Skin epidermis (tissue), 12 donors: ENCODE results near the gene CEMIP2.

Source experiments
- H3K27ac ChIP-seq, 21 experiments: fragments of 200-600 bp; sonication (generic) in 11 of 21; one replicate each; pipeline ENCODE4 v1.5.0; 2020; ENCODE audit warnings: mild to moderate bottlenecking in 3 of 21, inconsistent platforms in 2 of 21, moderate library complexity in 2 of 21
- H3K4me3 ChIP-seq, 7 experiments: fragments of 200-600 bp; sonication (generic) in 2 of 7; one replicate each; pipeline ENCODE4 v1.5.0; 2020; ENCODE audit warnings: inconsistent platforms in 2 of 7, mild to moderate bottlenecking in 2 of 7, moderate library complexity in 1 of 7

Gene CEMIP2

DNA sequence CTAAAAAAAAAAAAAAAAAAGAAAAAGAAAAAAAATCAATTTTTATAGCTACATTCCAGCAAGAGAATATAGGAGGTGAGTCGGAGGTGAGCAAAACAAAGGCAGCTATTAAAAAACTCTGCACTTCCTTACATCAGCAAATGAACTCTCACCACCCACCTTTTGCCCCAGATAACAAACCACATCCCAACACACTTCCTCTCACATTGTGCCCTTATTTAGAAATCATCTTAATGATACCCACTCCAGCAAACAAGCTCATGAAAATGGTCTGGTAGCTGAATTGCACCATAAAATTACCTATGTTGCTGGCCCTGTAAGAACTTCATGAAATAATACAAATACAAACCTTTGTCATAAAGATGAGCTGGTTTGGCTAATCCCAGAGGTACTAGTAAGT, 82.9 kb downstream of the CEMIP2 start:
- Histone ChIP-seq H3K27ac (peak overlapping the region in 2 of 21 experiments; percentile 7 to 37), H3K4me3 (no peak overlapping the region)

GRCh38 chr9:71684566-71684965, 83.7 kb downstream of the CEMIP2 start:
- H3K27ac ChIP-seq: peak overlapping the region in 5 of 21 experiments; percentile 1 to 49 (median 17)
- no peak overlapping the region for H3K4me3 ChIP-seq

- Histone ChIP-seq H3K27ac (peak overlapping the region in 2 of 21 experiments; percentile 17 to 49), H3K4me3 (no peak overlapping the region)
Measured at GRCh38 chr9:71683598-71684235, 84.6 kb downstream of the CEMIP2 start.

GRCh38 chr9:71681708-71682272, 86.5 kb downstream of the CEMIP2 start:
- Histone ChIP-seq H3K27ac (peak overlapping the region in 8 of 21 experiments; percentile 4 to 77 (median 30)), H3K4me3 (no peak overlapping the region)

- Histone ChIP-seq H3K4me3 (no peak overlapping the region), H3K27ac (peak overlapping the region in 9 of 21 experiments; percentile 10 to 77 (median 26))
Measured at GRCh38 chr9:71681104-71681707, 87.1 kb downstream of the CEMIP2 start.

GRCh38 chr9:71680189-71680980, 87.9 kb downstream of the CEMIP2 start:
- Histone ChIP-seq H3K27ac (peak overlapping the region in 8 of 21 experiments; percentile 7 to 77 (median 25)), H3K4me3 (no peak overlapping the region)

DNA sequence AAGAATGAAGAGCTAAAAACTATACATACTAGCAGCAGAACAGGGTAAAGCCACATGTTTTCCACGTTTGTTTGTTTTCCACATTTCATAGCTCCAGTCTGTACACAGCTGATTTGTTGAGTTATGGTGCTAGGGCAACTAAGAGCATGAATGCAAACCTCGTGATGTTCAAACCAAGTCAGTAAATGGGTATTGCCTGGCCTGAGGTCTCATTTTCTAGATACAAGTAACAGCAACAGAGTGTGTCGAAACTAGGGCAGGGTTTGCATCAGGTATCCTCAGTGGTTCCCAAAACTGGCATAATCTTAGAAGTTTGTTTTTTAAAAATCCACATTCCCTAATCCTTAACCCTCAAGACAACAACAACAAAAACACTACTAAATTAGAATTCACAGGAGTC, 89.3 kb downstream of the CEMIP2 start:
- no peak overlapping the region for H3K4me3 ChIP-seq
- peak overlapping the region in 4 of 21 experiments; percentile 22 to 77 (median 55) for H3K27ac ChIP-seq

DNA sequence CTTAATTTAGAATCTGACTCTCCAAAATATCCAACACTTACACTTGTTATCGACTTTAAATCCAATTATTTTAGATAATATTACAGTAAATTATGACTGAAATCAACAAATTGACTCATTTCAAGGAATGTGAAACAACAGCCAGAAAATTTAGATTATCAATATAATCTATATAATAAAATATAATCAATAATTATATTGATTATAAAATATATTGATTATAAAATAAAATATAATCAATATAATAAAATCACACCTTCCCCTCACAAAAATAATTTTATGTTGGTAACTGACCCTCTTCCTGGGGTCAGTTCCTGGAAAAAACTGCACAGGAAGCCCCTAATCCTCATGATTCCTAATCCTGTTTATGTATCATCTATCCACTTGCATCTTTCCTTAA, 91.1 kb downstream of the CEMIP2 start:
- no peak overlapping the region for H3K4me3 ChIP-seq
- H3K27ac ChIP-seq: peak overlapping the region in 7 of 21 experiments; percentile 22 to 77 (median 49)

- Histone ChIP-seq H3K4me3 (no peak overlapping the region), H3K27ac (peak overlapping the region in 2 of 21 experiments; percentile 18 to 77)
Measured at GRCh38 chr9:71676460-71676859, 91.9 kb downstream of the CEMIP2 start.

GRCh38 chr9:71675857-71676165, 92.5 kb downstream of the CEMIP2 start:
- no peak overlapping the region for H3K4me3 ChIP-seq
- H3K27ac ChIP-seq: no peak overlapping the region

DNA sequence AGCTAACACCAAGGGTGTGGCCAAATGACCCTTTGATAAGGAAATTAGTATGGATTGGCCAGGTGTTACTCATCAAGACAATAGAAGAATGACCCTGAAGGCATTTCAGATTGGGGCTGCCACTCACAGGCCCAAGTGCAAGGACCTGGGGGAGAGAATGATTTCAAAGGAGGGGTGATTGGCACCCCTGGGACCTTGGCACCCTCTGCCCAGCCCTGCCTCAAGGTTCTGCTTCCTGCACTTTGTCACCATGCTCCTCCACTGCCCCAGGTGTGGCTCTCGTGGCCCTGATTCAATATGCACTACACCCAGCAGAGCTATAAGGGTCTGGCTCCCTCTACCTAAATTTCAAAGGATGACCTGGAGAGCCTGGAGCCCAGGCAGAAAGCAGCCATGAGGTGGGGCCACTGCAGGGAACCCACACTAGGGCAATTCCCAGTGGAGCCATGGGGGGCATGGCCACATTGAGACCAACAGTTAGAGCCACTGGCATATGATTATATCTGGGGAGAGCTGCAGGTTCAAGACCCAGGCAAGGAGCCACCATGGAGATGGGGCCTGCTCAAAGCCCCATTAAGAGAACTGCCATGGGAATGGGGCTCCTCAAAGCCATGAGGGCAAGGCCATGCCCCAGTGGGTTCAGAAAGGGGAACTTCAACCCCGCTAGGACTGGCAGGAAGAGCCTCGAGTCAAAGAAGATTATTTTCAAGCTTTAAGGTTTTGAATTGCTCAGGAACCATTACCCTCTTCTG, 93.0 kb downstream of the CEMIP2 start:
- Histone ChIP-seq H3K27ac (no peak overlapping the region), H3K4me3 (no peak overlapping the region)

DNA sequence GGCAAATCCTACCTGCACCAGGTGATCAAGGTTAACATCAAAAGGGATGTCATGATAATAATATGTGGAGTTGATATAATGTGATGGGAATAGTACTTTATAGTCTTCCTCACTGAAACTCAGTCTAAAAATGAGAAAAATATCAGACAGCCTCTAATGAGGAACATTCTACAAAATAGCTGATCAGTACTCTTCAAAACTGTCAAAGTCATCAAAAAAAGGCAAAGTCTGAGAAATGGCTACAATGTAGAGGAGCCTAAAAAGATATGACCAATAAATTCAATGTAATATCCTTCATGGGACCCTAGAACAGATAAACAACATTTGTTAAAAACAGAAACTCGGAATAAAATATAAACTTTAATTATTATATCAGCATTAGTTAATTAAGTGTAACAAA, 95.7 kb downstream of the CEMIP2 start:
- H3K4me3 ChIP-seq: no peak overlapping the region
- no peak overlapping the region for H3K27ac ChIP-seq

GRCh38 chr9:71671289-71671688, 97.0 kb downstream of the CEMIP2 start:
- H3K27ac ChIP-seq: peak overlapping the region in 1 of 21 experiments; percentile 22

GRCh38 chr9:71670121-71670520, 98.2 kb downstream of the CEMIP2 start:
- Histone ChIP-seq H3K4me3 (no peak overlapping the region), H3K27ac (no peak overlapping the region)

More at GRCh38 chr9:71671289-71671688, 97.0 kb downstream of the CEMIP2 start:
- no peak overlapping the region for H3K4me3 ChIP-seq

DNA sequence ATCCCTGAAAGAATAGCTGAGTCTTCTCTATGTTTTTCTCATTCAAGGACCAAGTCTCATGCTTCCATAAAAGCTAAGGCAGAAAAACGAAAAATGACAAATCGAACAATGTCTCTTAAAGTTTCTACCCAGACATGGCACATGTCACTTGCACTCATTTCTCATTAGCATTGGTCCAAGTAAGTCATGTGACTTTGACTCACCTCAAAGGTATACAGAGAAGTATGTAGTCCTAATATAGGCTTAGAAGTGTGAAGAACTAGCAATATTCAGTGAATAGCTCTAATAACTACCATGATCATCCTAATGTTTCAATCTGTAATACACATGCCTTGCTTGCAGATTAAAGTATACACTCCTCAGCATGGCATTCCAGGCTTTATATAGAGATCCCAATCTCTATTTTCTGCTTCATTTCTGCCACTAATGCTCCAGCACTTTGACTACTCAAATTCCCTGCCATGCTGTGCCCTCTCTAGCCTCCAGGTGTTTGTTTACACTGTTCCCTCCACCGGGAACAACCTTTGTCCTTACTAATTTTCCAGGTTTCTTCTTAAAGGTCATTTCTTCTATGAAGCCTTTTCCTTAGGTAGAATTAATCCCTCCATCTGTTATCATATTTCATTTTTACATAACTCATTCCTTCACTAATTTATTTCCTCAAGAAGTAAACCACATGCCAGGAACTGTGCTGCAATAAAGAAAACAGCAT, 98.9 kb downstream of the CEMIP2 start:
- Histone ChIP-seq H3K4me3 (no peak overlapping the region), H3K27ac (no peak overlapping the region)

GRCh38 chr9:71668717-71669116, 99.6 kb downstream of the CEMIP2 start:
- Histone ChIP-seq H3K27ac (no peak overlapping the region), H3K4me3 (no peak overlapping the region)

- Histone ChIP-seq H3K27ac (peak overlapping the region in 1 of 21 experiments; percentile 84), H3K4me3 (no peak overlapping the region)
Measured at GRCh38 chr9:71665247-71665646, 103.1 kb downstream of the CEMIP2 start.

DNA sequence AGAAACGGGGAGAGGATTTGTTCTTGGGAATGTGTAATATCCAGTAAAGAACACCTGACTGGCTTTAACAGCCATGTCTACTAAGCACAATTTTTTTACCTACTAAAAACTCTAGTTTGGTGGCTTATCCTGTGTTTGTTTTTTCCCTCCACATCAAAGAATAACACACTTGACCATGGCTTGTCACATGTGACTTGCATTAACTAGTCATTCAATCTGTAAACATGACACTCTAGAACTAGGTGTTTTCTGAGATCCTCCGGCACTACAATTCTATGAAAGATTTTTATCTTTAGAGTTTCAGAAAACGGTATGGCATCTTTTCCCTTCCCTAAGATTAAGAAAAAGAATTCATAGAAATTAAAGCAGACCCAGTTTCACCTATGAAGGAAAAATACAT, 103.7 kb downstream of the CEMIP2 start:
- H3K4me3 ChIP-seq: no peak overlapping the region
- H3K27ac ChIP-seq: peak overlapping the region in 7 of 21 experiments; percentile 12 to 84 (median 39)

DNA sequence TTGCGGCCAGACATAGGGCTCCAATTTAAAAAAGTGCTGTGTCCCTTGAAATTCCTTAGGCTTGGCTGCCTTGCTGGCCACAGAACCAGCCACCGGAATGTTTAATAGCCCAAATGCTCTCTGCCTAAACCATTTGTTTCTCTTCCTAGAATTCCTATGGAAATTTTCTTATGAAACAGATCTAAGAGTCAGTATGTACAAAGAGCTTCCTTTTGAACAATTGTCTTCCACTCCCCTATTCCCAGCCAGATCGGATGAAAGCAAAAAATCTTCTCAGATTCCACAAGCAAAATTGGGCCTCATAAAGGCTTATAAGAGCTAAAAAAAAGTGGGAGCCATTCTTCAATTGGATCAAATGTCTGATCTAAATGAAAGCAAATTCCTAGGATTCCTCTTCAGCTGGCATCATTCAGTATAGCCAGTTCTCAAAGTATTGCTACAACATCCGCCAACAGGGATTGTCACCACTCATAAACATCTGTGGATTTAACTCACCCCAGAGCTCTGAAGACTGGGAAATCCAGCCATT, 104.3 kb downstream of the CEMIP2 start:
- Histone ChIP-seq H3K27ac (peak overlapping the region in 12 of 21 experiments; percentile 2 to 84 (median 39)), H3K4me3 (no peak overlapping the region)
